K562 (cell line): Measurements from ENCODE around the gene CBX8. TPM values are rescaled to one million over a fixed set of nuclear protein-coding genes. Genes with fewer than 3 reads are reported as not detected.

Experiments
- BCOR ChIP-seq: fragments of 450-650 bp; IDR thresholded peaks from 2 replicates; pipeline ENCODE4 v1.6.1; 2016
- CBFA2T3 ChIP-seq: fragments of 450-650 bp; IDR thresholded peaks from 2 replicates; pipeline ENCODE4 v1.6.1; 2017
- CBX1 ChIP-seq: sonication (generic); IDR thresholded peaks from 2 replicates; pipeline ENCODE4 v1.6.1; 2016; ENCODE audit warnings: antibody characterized with exemption, low read depth, mild to moderate bottlenecking
- CCNT2 ChIP-seq: IDR thresholded peaks from 2 replicates; pipeline ENCODE4 v1.6.1; 2011; ENCODE audit warnings: borderline replicate concordance, low read depth, mild to moderate bottlenecking, moderate library complexity, mixed read lengths, low read length; ENCODE audit not compliant: insufficient read length; ENCODE audit errors: extremely low read depth
- HMBOX1 ChIP-seq: sonication (generic); IDR thresholded peaks from 2 replicates; pipeline ENCODE4 v1.6.1; 2016
- JUND ChIP-seq, 2 experiments: IDR thresholded peaks; 2 replicates in 1 of 2; 3 replicates in 1 of 2; pipeline ENCODE4 v1.6.1; 2011; ENCODE audit warnings: borderline replicate concordance in 2 of 2, low read depth in 2 of 2, low read length in 2 of 2, improper control_type of control experiment in 1 of 2, missing biosample characterization in 1 of 2, missing genetic modification characterization in 1 of 2, missing genetic modification reagents in 1 of 2
- KDM1A ChIP-seq, 2 experiments: fragments of 450-650 bp; IDR thresholded peaks; 2 replicates each; pipeline ENCODE4 v1.6.1; 2016; ENCODE audit warnings: mild to moderate bottlenecking in 2 of 2
- KLF13 ChIP-seq: fragments of 450-650 bp; IDR thresholded peaks from 2 replicates; pipeline ENCODE4 v1.6.1; 2016; ENCODE audit warnings: missing genetic modification characterization, low read depth, mild to moderate bottlenecking, missing compliant biosample characterization, moderate library complexity, borderline replicate concordance
- RBM39 ChIP-seq: fragments of 200-400 bp; formaldehyde crosslinking; optimal IDR thresholded peaks from 2 replicates; pipeline ENCODE3; 2018; ENCODE audit warnings: low read depth, low read length
- SAP30 ChIP-seq: fragments of 200-600 bp; sonication (generic); IDR thresholded peaks from 2 replicates; pipeline ENCODE4 v1.6.1; 2012; ENCODE audit warnings: borderline replicate concordance, low read depth, mild to moderate bottlenecking, moderate library complexity, low read length, control low read depth, inconsistent platforms; ENCODE audit not compliant: insufficient read depth, poor library complexity, severe bottlenecking
- SIN3B ChIP-seq: fragments of 450-650 bp; IDR thresholded peaks from 2 replicates; pipeline ENCODE4 v1.6.1; 2017; ENCODE audit warnings: low read depth, mild to moderate bottlenecking, moderate library complexity
- SMAD3 ChIP-seq: fragments of 450-650 bp; formaldehyde crosslinking; conservative IDR thresholded peaks from 2 replicates; pipeline ENCODE4 v1.4.0; 2020; ENCODE audit warnings: mild to moderate bottlenecking
- SREBF2 ChIP-seq: sonication (generic); formaldehyde crosslinking; IDR thresholded peaks from 2 replicates; pipeline ENCODE4 v1.4.0; 2020; ENCODE audit warnings: mild to moderate bottlenecking, missing genetic modification reagents
- XRCC4 ChIP-seq: IDR thresholded peaks from one replicate; pipeline ENCODE4 v1.6.1; 2011; ENCODE audit not compliant: insufficient read depth, insufficient read length; ENCODE audit errors: extremely low read depth
- XRCC5 ChIP-seq: fragments of 200-400 bp; formaldehyde crosslinking; IDR thresholded peaks from 2 replicates; pipeline ENCODE4 v1.6.1; 2017; ENCODE audit warnings: low read depth, mild to moderate bottlenecking, low read length
- ZZZ3 ChIP-seq: fragments of 450-650 bp; IDR thresholded peaks from 2 replicates; pipeline ENCODE4 v1.6.1; 2016; ENCODE audit warnings: antibody characterized with exemption, mild to moderate bottlenecking, moderate library complexity
- polyA plus RNA-seq, 8 experiments: library from polyadenylated mRNA; depleted of rRNA in 4 of 8; stranded (reverse) in 5 of 8; unstranded in 3 of 8; fragments of >200 nt; fragmentation: Nextera tagmentation in 2 of 8; fragmentation: Illumina TruSeq in 1 of 8; extraction: Ambion mirVana in 2 of 8; extraction: Trizol in 1 of 8; gene quantifications; 2 replicates each; pipeline versions ENCODE4 v1.2.1 to v1.2.3, GENCODE V29; 2011 to 2014; ENCODE audit warnings: inconsistent platforms in 1 of 8, missing spikeins in 1 of 8
- total RNA-seq, 7 experiments: library from RNA; depleted of rRNA in 6 of 7; stranded (reverse); fragments of >200 nt in 6 of 7; fragmentation: Illumina TruSeq in 2 of 7; extraction: Trizol in 2 of 7; gene quantifications; 2 replicates each; pipeline versions ENCODE4 v1.2.1 to v1.2.3, GENCODE V29; 2011 to 2021; ENCODE audit warnings: low replicate concordance in 1 of 7
- TF ChIP-seq, protein P1 (sequence below), 2 experiments: fragments of 150-350 bp in 1 of 2; IDR thresholded peaks; 2 replicates each; pipeline ENCODE4 v1.6.1; 2012 to 2016; ENCODE audit warnings: low read depth in 2 of 2, low read length in 2 of 2, mild to moderate bottlenecking in 1 of 2, moderate library complexity in 1 of 2
- TF ChIP-seq, protein P2 (sequence below): fragments of 250-450 bp; sonication (Bioruptor Pico); IDR thresholded peaks from 2 replicates; pipeline ENCODE4 v1.8.0; 2021; ENCODE audit warnings: moderate library complexity, mild to moderate bottlenecking, inconsistent platforms
- TF ChIP-seq, protein P3 (sequence below): IDR thresholded peaks from 2 replicates; pipeline ENCODE4 v1.6.1; 2011; ENCODE audit not compliant: insufficient read length; ENCODE audit errors: extremely low read depth
- TF ChIP-seq, protein P4 (sequence below): fragments of 450-650 bp; IDR thresholded peaks from 2 replicates; pipeline ENCODE4 v1.6.1; 2016; ENCODE audit warnings: low read depth, mild to moderate bottlenecking, moderate library complexity
- TF ChIP-seq, protein P5 (sequence below): fragments of 450-650 bp; formaldehyde crosslinking; conservative IDR thresholded peaks from 2 replicates; pipeline ENCODE4 v1.4.0; 2022; ENCODE audit warnings: mild to moderate bottlenecking, missing genetic modification characterization

Gene CBX8
- total and polyA plus RNA-seq, 9 of the 15 experiments (the other 6 are each of a cell fraction or from before 2014, with no cell fraction given): 0.08 to 11.9 (median 2.6) TPM

DNA sequence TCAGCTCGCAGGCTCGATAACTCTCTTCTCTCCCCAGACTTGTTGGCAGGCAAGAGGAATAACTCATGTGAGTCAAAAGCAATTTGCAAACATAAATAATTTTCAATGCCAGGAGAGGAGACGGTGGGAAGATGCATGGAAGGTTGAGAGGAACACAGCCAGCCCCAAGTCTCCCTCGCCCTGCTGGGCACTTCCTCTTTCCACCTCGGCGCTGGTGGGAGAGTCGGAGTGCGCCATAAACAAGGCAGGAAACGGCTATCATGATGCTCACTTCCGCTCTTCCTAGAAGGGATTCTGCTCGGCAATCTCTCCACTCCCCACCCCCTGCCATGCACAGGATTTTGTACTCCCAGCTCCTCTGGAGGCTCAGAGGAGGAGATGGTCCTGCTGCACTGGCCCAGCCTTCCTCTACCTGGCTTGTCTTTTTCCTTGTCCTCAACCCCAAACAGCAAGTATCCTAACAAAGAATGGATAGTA is 29.4 kb upstream of the CBX8 start (continued):
- TF ChIP-seq HMBOX1 (no peak), CCNT2 (no peak), BCOR (no peak; the same call in 1 of the 2 replicates), SAP30 (no peak), ZZZ3 (no peak), RBM39 (no peak), KDM1A (IDR thresholded peaks at IDR 0.05) (peak in 1 of 2 experiments; percentile 78; a peak in 2 of 4 replicates), SIN3B (no peak), XRCC4 (no peak), SMAD3 (CRISPR knock-in tag) (no peak), SREBF2 (CRISPR knock-in tag) (no peak), XRCC5 (no peak), CBX1 (no peak), CBFA2T3 (no peak), JUND (IDR thresholded peaks at IDR 0.05; ENCODE audit: borderline replicate concordance, low read depth, low read length) (peak; percentile 73), JUND (tag; IDR thresholded peaks at IDR 0.05; ENCODE audit: borderline replicate concordance, low read depth, low read length) (peak; percentile 60; the same call in 1 of the 3 replicates), KLF13 (tag) (no peak)
- TF ChIP-seq, protein P1, sequence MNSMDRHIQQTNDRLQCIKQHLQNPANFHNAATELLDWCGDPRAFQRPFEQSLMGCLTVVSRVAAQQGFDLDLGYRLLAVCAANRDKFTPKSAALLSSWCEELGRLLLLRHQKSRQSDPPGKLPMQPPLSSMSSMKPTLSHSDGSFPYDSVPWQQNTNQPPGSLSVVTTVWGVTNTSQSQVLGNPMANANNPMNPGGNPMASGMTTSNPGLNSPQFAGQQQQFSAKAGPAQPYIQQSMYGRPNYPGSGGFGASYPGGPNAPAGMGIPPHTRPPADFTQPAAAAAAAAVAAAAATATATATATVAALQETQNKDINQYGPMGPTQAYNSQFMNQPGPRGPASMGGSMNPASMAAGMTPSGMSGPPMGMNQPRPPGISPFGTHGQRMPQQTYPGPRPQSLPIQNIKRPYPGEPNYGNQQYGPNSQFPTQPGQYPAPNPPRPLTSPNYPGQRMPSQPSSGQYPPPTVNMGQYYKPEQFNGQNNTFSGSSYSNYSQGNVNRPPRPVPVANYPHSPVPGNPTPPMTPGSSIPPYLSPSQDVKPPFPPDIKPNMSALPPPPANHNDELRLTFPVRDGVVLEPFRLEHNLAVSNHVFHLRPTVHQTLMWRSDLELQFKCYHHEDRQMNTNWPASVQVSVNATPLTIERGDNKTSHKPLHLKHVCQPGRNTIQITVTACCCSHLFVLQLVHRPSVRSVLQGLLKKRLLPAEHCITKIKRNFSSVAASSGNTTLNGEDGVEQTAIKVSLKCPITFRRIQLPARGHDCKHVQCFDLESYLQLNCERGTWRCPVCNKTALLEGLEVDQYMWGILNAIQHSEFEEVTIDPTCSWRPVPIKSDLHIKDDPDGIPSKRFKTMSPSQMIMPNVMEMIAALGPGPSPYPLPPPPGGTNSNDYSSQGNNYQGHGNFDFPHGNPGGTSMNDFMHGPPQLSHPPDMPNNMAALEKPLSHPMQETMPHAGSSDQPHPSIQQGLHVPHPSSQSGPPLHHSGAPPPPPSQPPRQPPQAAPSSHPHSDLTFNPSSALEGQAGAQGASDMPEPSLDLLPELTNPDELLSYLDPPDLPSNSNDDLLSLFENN (IDR thresholded peaks at IDR 0.05; ENCODE audit: low read depth in 2 of 2, low read length in 2 of 2): 0 out of 4 replicates have a peak, but pooled peaks of 1 of the 2 experiments have one; percentile 40
- TF ChIP-seq, protein P2, sequence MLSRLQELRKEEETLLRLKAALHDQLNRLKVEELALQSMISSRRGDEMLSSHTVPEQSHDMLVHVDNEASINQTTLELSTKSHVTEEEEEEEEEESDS: no peak
- TF ChIP-seq, protein P3, sequence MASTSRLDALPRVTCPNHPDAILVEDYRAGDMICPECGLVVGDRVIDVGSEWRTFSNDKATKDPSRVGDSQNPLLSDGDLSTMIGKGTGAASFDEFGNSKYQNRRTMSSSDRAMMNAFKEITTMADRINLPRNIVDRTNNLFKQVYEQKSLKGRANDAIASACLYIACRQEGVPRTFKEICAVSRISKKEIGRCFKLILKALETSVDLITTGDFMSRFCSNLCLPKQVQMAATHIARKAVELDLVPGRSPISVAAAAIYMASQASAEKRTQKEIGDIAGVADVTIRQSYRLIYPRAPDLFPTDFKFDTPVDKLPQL: peak; percentile 9
- TF ChIP-seq, protein P4, sequence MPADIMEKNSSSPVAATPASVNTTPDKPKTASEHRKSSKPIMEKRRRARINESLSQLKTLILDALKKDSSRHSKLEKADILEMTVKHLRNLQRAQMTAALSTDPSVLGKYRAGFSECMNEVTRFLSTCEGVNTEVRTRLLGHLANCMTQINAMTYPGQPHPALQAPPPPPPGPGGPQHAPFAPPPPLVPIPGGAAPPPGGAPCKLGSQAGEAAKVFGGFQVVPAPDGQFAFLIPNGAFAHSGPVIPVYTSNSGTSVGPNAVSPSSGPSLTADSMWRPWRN: no peak
- TF ChIP-seq, protein P5, sequence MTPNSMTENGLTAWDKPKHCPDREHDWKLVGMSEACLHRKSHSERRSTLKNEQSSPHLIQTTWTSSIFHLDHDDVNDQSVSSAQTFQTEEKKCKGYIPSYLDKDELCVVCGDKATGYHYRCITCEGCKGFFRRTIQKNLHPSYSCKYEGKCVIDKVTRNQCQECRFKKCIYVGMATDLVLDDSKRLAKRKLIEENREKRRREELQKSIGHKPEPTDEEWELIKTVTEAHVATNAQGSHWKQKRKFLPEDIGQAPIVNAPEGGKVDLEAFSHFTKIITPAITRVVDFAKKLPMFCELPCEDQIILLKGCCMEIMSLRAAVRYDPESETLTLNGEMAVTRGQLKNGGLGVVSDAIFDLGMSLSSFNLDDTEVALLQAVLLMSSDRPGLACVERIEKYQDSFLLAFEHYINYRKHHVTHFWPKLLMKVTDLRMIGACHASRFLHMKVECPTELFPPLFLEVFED (CRISPR knock-in tag): 0 out of 2 replicates have a peak, but pooled peaks have one; percentile 49
